ENCODE data around the gene TCEAL9. TPM values are rescaled to one million over a fixed set of nuclear protein-coding genes. Genes with fewer than 3 reads are reported as not detected.

Gene TCEAL9, protein sequence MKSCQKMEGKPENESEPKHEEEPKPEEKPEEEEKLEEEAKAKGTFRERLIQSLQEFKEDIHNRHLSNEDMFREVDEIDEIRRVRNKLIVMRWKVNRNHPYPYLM
- total RNA-seq (2022; extraction: Qiagen RNA extraction) = 87.4 to 163 TPM (median 89.3 TPM) in 5 replicates

DNA sequence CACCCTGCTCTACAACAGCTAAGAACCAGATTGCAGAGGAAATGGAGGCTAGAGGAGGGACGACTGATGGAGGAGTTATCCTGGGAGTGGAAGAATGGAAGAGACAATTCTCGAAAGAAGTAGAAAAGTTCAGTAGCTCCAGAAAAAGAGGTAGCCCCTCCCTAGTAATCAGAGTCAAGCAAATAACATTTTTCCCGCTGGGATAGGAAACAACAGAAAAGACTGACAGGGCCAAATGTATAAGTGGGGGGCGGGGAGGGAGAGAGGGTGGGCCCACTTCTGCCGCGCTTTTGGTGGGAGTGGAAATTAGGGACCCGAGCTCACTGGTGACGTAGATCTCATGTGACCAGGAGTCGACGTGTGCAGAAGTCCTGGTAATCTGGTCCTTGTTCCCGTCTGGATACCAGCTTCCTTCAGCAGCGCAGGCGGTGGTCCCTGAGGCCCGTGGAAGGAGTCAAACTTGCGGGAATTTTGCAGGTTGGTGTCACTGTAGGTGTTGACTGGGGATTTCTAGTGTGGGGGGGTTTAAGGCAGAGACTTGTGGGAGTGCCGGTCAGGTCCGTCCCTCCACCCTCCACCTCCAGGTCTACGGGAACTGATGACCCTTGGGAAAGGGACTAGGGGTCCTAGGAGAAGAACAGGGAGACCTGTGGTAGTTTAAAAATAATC lies at the start of gene TCEAL9:
TCEAL9 (plus strand) TSS at position 377 of the 669 bp plus-strand sequence. CDS start 1,179 bp downstream, outside the sequence.

DNA sequence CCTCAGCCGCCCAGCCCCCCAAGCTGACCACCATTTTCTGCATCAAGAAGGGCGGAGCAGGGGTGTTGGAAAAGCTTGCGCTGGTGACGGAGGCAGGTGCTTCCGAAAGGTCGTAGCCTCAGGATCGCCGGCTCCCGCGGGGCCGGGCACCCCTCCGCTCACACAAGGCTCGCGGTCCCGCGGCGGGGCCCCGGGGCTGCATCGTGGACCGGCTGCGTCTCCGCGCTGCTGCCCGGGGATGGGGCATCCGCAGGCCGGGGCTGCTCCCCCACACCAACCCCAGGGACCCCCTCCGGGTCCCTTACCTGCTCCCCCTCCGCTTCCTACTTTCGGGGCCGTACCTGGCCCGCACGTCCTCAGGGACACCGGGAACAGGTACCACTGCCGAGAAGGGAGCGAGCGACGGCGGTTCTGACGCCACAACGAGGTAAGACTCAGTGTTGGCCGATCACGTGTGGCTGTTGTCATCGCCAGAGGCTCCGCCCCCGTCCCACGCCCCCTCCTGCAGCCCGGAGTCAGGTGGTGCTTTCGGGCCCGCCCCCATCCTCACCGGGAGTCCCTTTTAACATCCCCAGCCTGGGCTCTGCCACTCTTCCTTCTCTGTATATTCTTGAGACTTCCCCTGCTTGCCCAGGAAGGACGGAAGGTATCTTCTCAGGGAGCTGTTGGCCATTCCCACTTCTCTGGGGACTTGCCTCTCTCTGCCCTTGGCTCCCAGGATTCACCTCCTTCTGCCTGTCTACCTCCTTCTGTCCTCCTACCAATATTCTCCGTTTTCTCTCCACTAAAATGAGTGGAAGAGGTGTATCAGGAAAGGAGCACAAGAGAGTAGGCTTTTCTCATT lies 45.5 kb upstream of the TCEAL9 start, which contains the start of gene BEX2:
BEX2 (minus strand) TSS at position 436 of the 844 bp plus-strand sequence. CDS start 1,014 bp downstream, outside the sequence.

DNA sequence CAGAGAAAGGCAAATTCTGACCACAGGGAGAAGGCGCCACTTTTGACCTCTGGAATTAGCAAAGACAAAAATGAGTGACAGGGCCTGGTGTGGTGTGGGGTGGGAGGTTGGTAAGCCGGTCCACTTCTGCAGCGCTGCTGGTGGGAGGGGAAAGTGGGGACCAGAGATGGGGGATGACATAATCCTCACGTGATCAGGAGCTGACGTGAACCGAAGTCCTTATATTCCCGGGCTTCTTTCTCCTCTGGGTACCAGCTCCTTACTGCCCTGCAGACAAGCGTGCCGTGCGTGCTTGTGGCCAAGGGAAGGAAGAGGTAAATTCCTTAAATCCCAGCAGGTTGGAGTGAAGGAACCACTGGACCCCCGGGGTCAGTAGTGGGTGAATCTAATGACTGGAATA lies 26.3 kb upstream of the TCEAL9 start, which contains the start of gene TCEAL7:
TCEAL7 (plus strand) TSS at position 249 of the 400 bp plus-strand sequence. CDS start 1,165 bp downstream, outside the sequence.

DNA sequence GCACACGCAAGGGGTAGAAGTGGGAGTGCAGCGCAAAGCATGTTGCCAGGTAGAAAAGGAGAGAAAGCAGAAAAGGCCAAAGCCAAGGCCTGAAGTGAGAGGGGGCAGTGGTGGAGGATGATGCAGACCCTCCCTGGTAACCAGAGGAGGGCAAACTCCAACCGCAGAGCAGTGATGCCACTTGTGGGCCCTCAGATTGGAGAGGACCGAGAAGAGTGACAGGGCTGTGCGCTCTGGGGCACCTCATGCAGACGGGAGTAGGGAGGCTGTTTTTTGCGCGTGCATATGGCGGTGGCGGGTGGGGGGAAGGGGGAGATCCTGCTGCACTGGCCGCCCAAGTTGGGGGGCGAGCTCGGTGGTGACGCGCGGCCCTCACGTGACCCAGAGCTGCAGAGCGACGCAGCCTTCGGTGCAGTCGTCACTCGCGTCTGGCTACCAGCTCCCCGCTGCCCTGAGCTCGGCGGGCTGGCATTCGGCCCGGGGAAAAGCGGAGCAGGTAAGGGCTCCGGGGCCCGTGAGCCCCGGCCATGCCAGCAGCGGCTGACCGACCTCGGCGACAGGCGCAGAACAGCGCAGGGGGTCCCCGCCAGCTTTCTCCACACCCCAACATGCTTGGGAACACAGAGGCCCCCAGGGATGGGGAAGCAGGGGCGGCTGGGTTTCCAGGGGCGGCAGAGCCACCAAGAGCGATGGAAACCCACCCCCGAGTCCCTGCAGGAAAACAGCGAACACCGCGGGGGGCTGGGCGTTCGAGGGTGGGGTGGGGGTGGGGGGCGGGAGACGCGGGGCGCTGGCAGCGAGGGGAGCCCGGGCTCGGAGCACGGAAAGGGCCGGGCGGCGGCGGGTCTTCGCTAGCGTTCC lies 20.0 kb downstream of the TCEAL9 start, which contains the start of gene BEX3:
BEX3 (plus strand) TSS at position 421 of the 861 bp plus-strand sequence. CDS start 984 bp downstream, outside the sequence.

Other genes starting within 250 kb of the TCEAL9 start
- gene BEX4, start 141.4 kb upstream of the TCEAL9 start, total RNA-seq (2022; extraction: Qiagen RNA extraction) = 1.7 to 2.9 TPM (median 2.2 TPM) in 5 replicates
- gene TCEAL8, start 101.4 kb upstream of the TCEAL9 start, total RNA-seq (2022; extraction: Qiagen RNA extraction) = 26.3 to 47.2 TPM (median 27.6 TPM) in 5 replicates
- gene TCEAL5, start 79.8 kb upstream of the TCEAL9 start, total RNA-seq (2022; extraction: Qiagen RNA extraction) = not detected in 5 replicates
- 7.1 to 11.6 TPM (median 9.4 TPM) in 5 replicates for gene BEX2, start 45.5 kb upstream of the TCEAL9 start, total RNA-seq (2022; extraction: Qiagen RNA extraction)
- not detected in 5 replicates for gene TCEAL7, start 26.3 kb upstream of the TCEAL9 start, total RNA-seq (2022; extraction: Qiagen RNA extraction)
- 238 to 272 TPM (median 241 TPM) in 5 replicates for gene BEX3, start 20.0 kb downstream of the TCEAL9 start, total RNA-seq (2022; extraction: Qiagen RNA extraction)
- gene RAB40A, start 163.0 kb downstream of the TCEAL9 start, total RNA-seq (2022; extraction: Qiagen RNA extraction) = 0.05 to 0.13 TPM (median 0.09 TPM) in 4 of 5 replicates, not detected in the other
- 117 to 179 TPM (median 124 TPM) in 5 replicates for gene TCEAL4, start 229.0 kb downstream of the TCEAL9 start, total RNA-seq (2022; extraction: Qiagen RNA extraction)